HFFc6 (cell line): ENCODE results near the gene OR2T6. TPM values are rescaled to one million over a fixed set of nuclear protein-coding genes. Genes with fewer than 3 reads are reported as not detected.

ENCODE experiments used
- DNase-seq: peaks from one replicate; pipeline ENCODE4 v3.0.0-alpha.2; 2018
- H3K27ac Mint-ChIP-seq: 2 replicates; pipeline ENCODE4 v1.8.0; 2020; ENCODE audit warnings: mild to moderate bottlenecking, mixed read lengths
- H3K27me3 Mint-ChIP-seq: 2 replicates; pipeline ENCODE4 v1.8.0; 2021; ENCODE audit warnings: mild to moderate bottlenecking, moderate library complexity, mixed read lengths; ENCODE audit not compliant: insufficient read depth
- H3K36me3 Mint-ChIP-seq: 2 replicates; pipeline ENCODE4 v1.8.0; 2021; ENCODE audit warnings: low read depth, mixed read lengths
- H3K4me1 Mint-ChIP-seq: 2 replicates; pipeline ENCODE4 v1.8.0; 2020; ENCODE audit warnings: low read depth, mixed read lengths
- H3K4me3 Mint-ChIP-seq: 2 replicates; pipeline ENCODE4 v1.8.0; 2020; ENCODE audit warnings: mild to moderate bottlenecking, moderate library complexity, mixed read lengths
- H3K9me3 Mint-ChIP-seq: 2 replicates; pipeline ENCODE4 v1.8.0; 2020; ENCODE audit warnings: mild to moderate bottlenecking, mixed read lengths
- CTCF ChIP-seq: fragments of 200-600 bp; sonication (generic); IDR thresholded peaks from 2 replicates; pipeline ENCODE4 v1.5.0; 2021; ENCODE audit warnings: antibody characterized with exemption, mild to moderate bottlenecking
- total RNA-seq, 6 experiments: library from RNA; stranded (reverse); fragmentation: NEBNext Ultra II Directional; extraction: Animal tissue kit (Norgen Biotek cat#: 25700); gene quantifications; 2 replicates in 1 of 6; 3 replicates in 5 of 6; pipeline ENCODE4 v1.2.3, GENCODE V29; 2021

The OR2T6 gene
- total RNA-seq, 6 experiments from 2014 or later, result not detected

- no peak for TF ChIP-seq CTCF
- H3K9me3 Mint-ChIP-seq, result peaks cover 59% of the 10 kb centered on the region
- H3K4me3 Mint-ChIP-seq, result no peak overlapping the region
- no peak overlapping the region for H3K27ac Mint-ChIP-seq
- H3K4me1 Mint-ChIP-seq, result no peaks in the 10 kb centered on the region
- DNase-seq, result no peak
- peaks cover 3% of the 10 kb centered on the region; the same call in 1 of the 2 replicates for H3K27me3 Mint-ChIP-seq
- H3K36me3 Mint-ChIP-seq, result no peaks in the 10 kb centered on the region
Observed at GRCh38 chr1:248393050-248393449, 17.5 kb downstream of the OR2T6 start.

- Mint-ChIP-seq H3K9me3 (peaks cover 26% of the 10 kb centered on the region), H3K27me3 (no peaks in the 10 kb centered on the region), H3K4me1 (no peaks in the 10 kb centered on the region), H3K36me3 (no peaks in the 10 kb centered on the region; the same call in 1 of the 2 replicates), H3K4me3 (no peak within 1 kb of the TSS), H3K27ac (no peak within 1 kb of the TSS)
- DNase-seq, result no peak
- no peak for TF ChIP-seq CTCF
Observed at GRCh38 chr1:248402748-248403147, 27.2 kb downstream of the OR2T6 start, which contains the start of gene OR2T1. Gene OR2T1 (plus strand): TSS chr1:248403048. CDS start chr1:248406148, 3,100 bp downstream.

- Mint-ChIP-seq H3K36me3 (no peaks in the 10 kb centered on the region; the same call in 1 of the 2 replicates), H3K27ac (no peak overlapping the region), H3K27me3 (no peaks in the 10 kb centered on the region), H3K4me3 (no peak overlapping the region), H3K4me1 (no peaks in the 10 kb centered on the region), H3K9me3 (peaks cover 26% of the 10 kb centered on the region)
- TF ChIP-seq CTCF, result no peak
- DNase-seq, result no peak
Observed at GRCh38 chr1:248404024-248404423, 28.5 kb downstream of the OR2T6 start.

GRCh38 chr1:248406721-248407692, 31.5 kb downstream of the OR2T6 start:
- DNase-seq, result no peak
- peaks cover 32% of the 10 kb centered on the region for H3K9me3 Mint-ChIP-seq
- TF ChIP-seq CTCF, result no peak
- no peak overlapping the region for H3K27ac Mint-ChIP-seq
- no peaks in the 10 kb centered on the region for H3K27me3 Mint-ChIP-seq
- no peaks in the 10 kb centered on the region; the same call in 1 of the 2 replicates for H3K36me3 Mint-ChIP-seq
- H3K4me3 Mint-ChIP-seq, result no peak overlapping the region
- H3K4me1 Mint-ChIP-seq, result no peaks in the 10 kb centered on the region

- peaks cover 59% of the 10 kb centered on the region for H3K9me3 Mint-ChIP-seq
- no peak for TF ChIP-seq CTCF
- no peak overlapping the region for H3K4me3 Mint-ChIP-seq
- H3K36me3 Mint-ChIP-seq, result no peaks in the 10 kb centered on the region
- no peaks in the 10 kb centered on the region for H3K4me1 Mint-ChIP-seq
- DNase-seq, result no peak
- no peaks in the 10 kb centered on the region; the same call in 1 of the 2 replicates for H3K27me3 Mint-ChIP-seq
- H3K27ac Mint-ChIP-seq, result no peak overlapping the region
Observed at GRCh38 chr1:248416226-248416625, 40.7 kb downstream of the OR2T6 start.
